Measurements from ENCODE around the gene THOC7.

- TF ChIP-seq YY1 (IDR thresholded peaks at IDR 0.05; ENCODE audit: insufficient read depth, insufficient read length) (no peak), ZNF274 (IDR thresholded peaks at IDR 0.05; ENCODE audit: low read depth, low read length) (no peak)
These were observed 47.9 kb upstream of the THOC7 start for GRCh38 chr3:63911509-63911872.

Data from NT2/D1 (cell line).